HG02870 (cell line): ENCODE data around the gene PON2.
"Not testable (repeated sequence)": the region's sequence is repeated elsewhere in the genome, so short reads cannot be mapped to it uniquely, and the experiment has no call there.

Source experiments
- ATAC-seq: cut with Tn5 transposase; IDR thresholded peaks from one replicate; pipeline ENCODE4 v1.9.1; 2021; ENCODE audit warnings: mild to moderate bottlenecking, moderate library complexity; ENCODE audit not compliant: unreplicated experiment

PON2 gene

GRCh38 chr7:95434557-95435421 lies at the start of gene PON2:
Gene PON2, minus strand, starts transcription at chr7:95435028. Its CDS starts 77 bp downstream, at chr7:95434951.
- ATAC-seq, result peak; percentile 92

- ATAC-seq, result no peak
Measured at GRCh38 chr7:95482424-95482823, 47.6 kb upstream of the PON2 start.

- ATAC-seq, result no peak
Measured at GRCh38 chr7:95481271-95482165, 46.7 kb upstream of the PON2 start.

GRCh38 chr7:95479992-95480624 lies 45.3 kb upstream of the PON2 start:
- peak; percentile 89 for ATAC-seq

GRCh38 chr7:95478272-95479037 lies 43.6 kb upstream of the PON2 start:
- ATAC-seq, result no peak

- ATAC-seq, result peak; percentile 53
Measured at GRCh38 chr7:95476904-95477594, 42.2 kb upstream of the PON2 start.

- no peak for ATAC-seq
Measured at GRCh38 chr7:95476072-95476847, 41.4 kb upstream of the PON2 start.

- no peak for ATAC-seq
Measured at GRCh38 chr7:95473276-95473985, 38.6 kb upstream of the PON2 start.

GRCh38 chr7:95472581-95473161 lies 37.8 kb upstream of the PON2 start:
- no peak for ATAC-seq

- no peak for ATAC-seq
Measured at GRCh38 chr7:95471071-95471470, 36.2 kb upstream of the PON2 start.

- ATAC-seq, result peak; percentile 99
Measured at GRCh38 chr7:95470452-95470851, 35.6 kb upstream of the PON2 start.

- ATAC-seq, result no peak
Measured at GRCh38 chr7:95469848-95470247, 35.0 kb upstream of the PON2 start.

- no peak for ATAC-seq
Measured at GRCh38 chr7:95469187-95469586, 34.4 kb upstream of the PON2 start.

GRCh38 chr7:95467912-95468607 lies 33.2 kb upstream of the PON2 start:
- no peak for ATAC-seq

GRCh38 chr7:95460653-95461052 lies 25.8 kb upstream of the PON2 start:
- not testable (repeated sequence) for ATAC-seq

- ATAC-seq, result no peak
Measured at GRCh38 chr7:95457947-95458346, 23.1 kb upstream of the PON2 start.

GRCh38 chr7:95454438-95455045 lies 19.7 kb upstream of the PON2 start:
- no peak for ATAC-seq
